Glutamatergic neuron (in vitro differentiated cells): ENCODE results near the gene EZH2. TPM values are rescaled to one million over a fixed set of nuclear protein-coding genes. Genes with fewer than 3 reads are reported as not detected.

Source experiments
- DNase-seq: peaks from one replicate; pipeline ENCODE4 v3.0.0; 2022
- H3K27ac Mint-ChIP-seq: one replicate; pipeline ENCODE4 v1.8.0; 2020; ENCODE audit warnings: mild to moderate bottlenecking, mixed read lengths, inconsistent platforms; ENCODE audit not compliant: unreplicated experiment
- H3K27me3 Mint-ChIP-seq: one replicate; pipeline ENCODE4 v1.8.0; 2020; ENCODE audit warnings: mild to moderate bottlenecking, moderate library complexity, mixed read lengths, inconsistent platforms; ENCODE audit not compliant: unreplicated experiment
- H3K36me3 Mint-ChIP-seq: one replicate; pipeline ENCODE4 v1.8.0; 2020; ENCODE audit warnings: mild to moderate bottlenecking, mixed read lengths, inconsistent platforms; ENCODE audit not compliant: unreplicated experiment
- H3K4me1 Mint-ChIP-seq: one replicate; pipeline ENCODE4 v1.8.0; 2020; ENCODE audit warnings: mild to moderate bottlenecking, low read depth, mixed read lengths, inconsistent platforms; ENCODE audit not compliant: unreplicated experiment
- H3K4me3 Mint-ChIP-seq: one replicate; pipeline ENCODE4 v1.8.0; 2020; ENCODE audit warnings: mild to moderate bottlenecking, mixed read lengths, inconsistent platforms; ENCODE audit not compliant: unreplicated experiment
- H3K9me3 Mint-ChIP-seq: one replicate; pipeline ENCODE4 v1.8.0; 2020; ENCODE audit warnings: mild to moderate bottlenecking, moderate library complexity, mixed read lengths, inconsistent platforms; ENCODE audit not compliant: unreplicated experiment
- CTCF ChIP-seq: fragments of 200-600 bp; sonication (generic); IDR thresholded peaks from one replicate; pipeline ENCODE4 v1.5.0; 2021; ENCODE audit not compliant: partially characterized antibody, unreplicated experiment
- total RNA-seq: library from RNA; stranded (reverse); fragmentation: NEBNext Ultra II Directional; extraction: Animal tissue kit (Norgen Biotek cat#: 25700); gene quantifications from one replicate; pipeline ENCODE4 v1.2.1, GENCODE V29; 2021; ENCODE audit not compliant: unreplicated experiment

The EZH2 gene
- total RNA-seq, 1 donor from 2014 or later = 314 TPM

- no peaks in the 10 kb centered on the region for H3K36me3 Mint-ChIP-seq
- H3K27ac Mint-ChIP-seq = no peak overlapping the region
- peak overlapping the region; percentile 49 for H3K4me3 Mint-ChIP-seq
Measured at GRCh38 chr7:148831782-148832181, 52.3 kb downstream of the EZH2 start.

GRCh38 chr7:148830897-148831692, 53.0 kb downstream of the EZH2 start:
- Mint-ChIP-seq H3K27me3 (peaks cover 2% of the 10 kb centered on the region), H3K9me3 (peaks cover 2% of the 10 kb centered on the region), H3K27ac (no peak overlapping the region), H3K4me3 (peak overlapping the region; percentile 54), H3K36me3 (no peaks in the 10 kb centered on the region), H3K4me1 (no peaks in the 10 kb centered on the region)
- TF ChIP-seq CTCF = no peak
- no peak for DNase-seq

More at GRCh38 chr7:148831782-148832181, 52.3 kb downstream of the EZH2 start:
- peaks cover 2% of the 10 kb centered on the region for H3K27me3 Mint-ChIP-seq
- peaks cover 2% of the 10 kb centered on the region for H3K9me3 Mint-ChIP-seq
- no peak for TF ChIP-seq CTCF
- peaks cover 4% of the 10 kb centered on the region for H3K4me1 Mint-ChIP-seq
- DNase-seq = no peak

GRCh38 chr7:148828965-148829364, 55.1 kb downstream of the EZH2 start:
- Mint-ChIP-seq H3K27ac (no peak overlapping the region), H3K4me3 (no peak overlapping the region), H3K36me3 (no peaks in the 10 kb centered on the region), H3K9me3 (peaks cover 2% of the 10 kb centered on the region), H3K4me1 (no peaks in the 10 kb centered on the region), H3K27me3 (peaks cover 2% of the 10 kb centered on the region)
- no peak for TF ChIP-seq CTCF
- no peak for DNase-seq

- H3K9me3 Mint-ChIP-seq = no peaks in the 10 kb centered on the region
- H3K36me3 Mint-ChIP-seq = no peaks in the 10 kb centered on the region
- H3K27ac Mint-ChIP-seq = no peak overlapping the region
- peaks cover 2% of the 10 kb centered on the region for H3K4me1 Mint-ChIP-seq
- no peak for TF ChIP-seq CTCF
- H3K4me3 Mint-ChIP-seq = no peak overlapping the region
- no peaks in the 10 kb centered on the region for H3K27me3 Mint-ChIP-seq
- DNase-seq = no peak
Measured at GRCh38 chr7:148825338-148825737, 58.8 kb downstream of the EZH2 start.

- TF ChIP-seq CTCF = no peak
- Mint-ChIP-seq H3K27me3 (no peaks in the 10 kb centered on the region), H3K9me3 (no peaks in the 10 kb centered on the region), H3K4me1 (peaks cover 2% of the 10 kb centered on the region), H3K4me3 (no peak overlapping the region), H3K36me3 (no peaks in the 10 kb centered on the region), H3K27ac (no peak overlapping the region)
- no peak for DNase-seq
Measured at GRCh38 chr7:148824864-148825263, 59.2 kb downstream of the EZH2 start.
